ENCODE data around the gene HABP2. TPM values are rescaled to one million over a fixed set of nuclear protein-coding genes. Genes with fewer than 3 reads are reported as not detected.

HABP2 gene
- polyA plus RNA-seq, 1 donor from 2014 or later = not detected

DNA sequence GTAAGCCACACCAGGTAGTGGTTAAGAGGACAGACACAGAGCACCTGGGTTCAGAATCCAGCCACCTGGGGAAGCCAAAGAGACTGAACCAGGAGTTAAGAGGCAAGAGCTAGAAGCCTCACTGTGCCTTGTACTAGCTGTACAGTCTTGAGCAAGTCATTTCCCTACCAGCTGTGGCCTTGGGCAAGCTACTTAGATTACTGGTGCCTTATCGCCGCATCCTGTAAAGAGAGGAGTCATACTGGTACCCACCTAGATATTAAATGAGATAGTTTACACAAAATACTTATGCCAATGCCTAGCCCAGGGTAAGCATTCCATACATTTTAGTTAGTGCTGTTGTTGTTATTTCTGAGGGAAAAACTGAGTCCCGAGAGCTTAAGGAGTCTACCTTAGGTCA, 47.7 kb downstream of the HABP2 start:
- no peaks in the 10 kb centered on the region for H3K79me2 ChIP-seq (replicated peaks; ENCODE audit: insufficient read depth, low read length)

DNA sequence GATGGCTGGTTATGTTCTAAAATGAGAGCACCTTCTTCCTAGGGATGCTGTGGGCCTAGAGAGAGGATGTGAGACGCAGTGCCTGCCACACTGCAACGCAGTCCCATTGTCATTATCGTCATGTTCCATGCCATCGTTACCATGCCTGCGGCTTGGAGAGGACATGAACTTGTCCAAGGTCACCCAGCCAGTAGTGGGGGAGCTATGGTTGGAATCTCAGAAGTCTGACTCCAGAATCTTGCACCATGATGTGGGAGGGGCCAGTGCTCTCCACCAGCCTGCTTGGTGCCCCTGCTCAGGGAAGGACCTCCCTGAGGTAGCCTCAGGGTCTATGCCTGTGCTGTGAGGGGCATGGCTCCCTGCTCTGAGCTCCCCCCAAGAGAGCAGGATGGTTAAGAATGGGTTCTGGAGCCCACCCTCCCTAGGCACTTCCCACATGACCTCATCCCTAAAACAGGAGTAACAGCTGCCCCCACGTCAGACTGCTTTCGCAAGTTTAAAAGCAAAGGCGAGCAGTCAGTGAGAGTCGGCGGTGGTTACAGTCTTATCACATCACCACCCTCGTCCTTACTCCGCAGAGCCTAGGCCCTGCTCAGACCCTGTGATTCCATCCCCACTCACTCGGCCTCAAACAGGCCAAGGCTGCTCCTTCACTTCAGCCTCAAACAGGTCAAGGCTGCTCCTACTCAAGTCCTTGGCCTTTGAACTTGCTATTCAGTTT, 50.4 kb downstream of the HABP2 start:
- Histone ChIP-seq H3K36me3 (ENCODE audit: insufficient read depth, low read length) (no peaks in the 10 kb centered on the region), H3K9me2 (ENCODE audit: insufficient read depth, low read length) (no peaks in the 10 kb centered on the region), H2AFZ (ENCODE audit: low read depth, low read length) (no peak overlapping the region), H3F3A (ENCODE audit: insufficient read depth, low read length, poor library complexity, severe bottlenecking) (no peaks in the 10 kb centered on the region), H4K20me1 (ENCODE audit: insufficient read depth) (no peaks in the 10 kb centered on the region), H3K79me2 (replicated peaks; ENCODE audit: insufficient read depth, low read length) (no peaks in the 10 kb centered on the region), H3K9ac (ENCODE audit: low read length) (no peak overlapping the region), H3K27me3 (ENCODE audit: insufficient read depth, low read depth, low read length) (no peaks in the 10 kb centered on the region), H3K9me3 (ENCODE audit: low read length) (no peaks in the 10 kb centered on the region), H3K4me2 (ENCODE audit: low read length) (no peak overlapping the region), H3K4me3 (ENCODE audit: low read length) (no peak overlapping the region), H3K27ac (ENCODE audit: low read length) (no peak overlapping the region)
- TF ChIP-seq POLR2AphosphoS5 (IDR thresholded peaks at IDR 0.05) = no peak
- TF ChIP-seq, protein P1, sequence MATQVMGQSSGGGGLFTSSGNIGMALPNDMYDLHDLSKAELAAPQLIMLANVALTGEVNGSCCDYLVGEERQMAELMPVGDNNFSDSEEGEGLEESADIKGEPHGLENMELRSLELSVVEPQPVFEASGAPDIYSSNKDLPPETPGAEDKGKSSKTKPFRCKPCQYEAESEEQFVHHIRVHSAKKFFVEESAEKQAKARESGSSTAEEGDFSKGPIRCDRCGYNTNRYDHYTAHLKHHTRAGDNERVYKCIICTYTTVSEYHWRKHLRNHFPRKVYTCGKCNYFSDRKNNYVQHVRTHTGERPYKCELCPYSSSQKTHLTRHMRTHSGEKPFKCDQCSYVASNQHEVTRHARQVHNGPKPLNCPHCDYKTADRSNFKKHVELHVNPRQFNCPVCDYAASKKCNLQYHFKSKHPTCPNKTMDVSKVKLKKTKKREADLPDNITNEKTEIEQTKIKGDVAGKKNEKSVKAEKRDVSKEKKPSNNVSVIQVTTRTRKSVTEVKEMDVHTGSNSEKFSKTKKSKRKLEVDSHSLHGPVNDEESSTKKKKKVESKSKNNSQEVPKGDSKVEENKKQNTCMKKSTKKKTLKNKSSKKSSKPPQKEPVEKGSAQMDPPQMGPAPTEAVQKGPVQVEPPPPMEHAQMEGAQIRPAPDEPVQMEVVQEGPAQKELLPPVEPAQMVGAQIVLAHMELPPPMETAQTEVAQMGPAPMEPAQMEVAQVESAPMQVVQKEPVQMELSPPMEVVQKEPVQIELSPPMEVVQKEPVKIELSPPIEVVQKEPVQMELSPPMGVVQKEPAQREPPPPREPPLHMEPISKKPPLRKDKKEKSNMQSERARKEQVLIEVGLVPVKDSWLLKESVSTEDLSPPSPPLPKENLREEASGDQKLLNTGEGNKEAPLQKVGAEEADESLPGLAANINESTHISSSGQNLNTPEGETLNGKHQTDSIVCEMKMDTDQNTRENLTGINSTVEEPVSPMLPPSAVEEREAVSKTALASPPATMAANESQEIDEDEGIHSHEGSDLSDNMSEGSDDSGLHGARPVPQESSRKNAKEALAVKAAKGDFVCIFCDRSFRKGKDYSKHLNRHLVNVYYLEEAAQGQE (IDR thresholded peaks at IDR 0.05; ENCODE audit: borderline replicate concordance) = no peak
- no peak for TF ChIP-seq RAD21 (conservative IDR thresholded peaks at IDR 0.05)
- TF ChIP-seq TAF1 (IDR thresholded peaks at IDR 0.05; ENCODE audit: low read depth) = no peak
- TF ChIP-seq EZH2 (IDR thresholded peaks at IDR 0.05; ENCODE audit: borderline replicate concordance, insufficient read depth, low read length, poor library complexity, severe bottlenecking) = no peak
- TF ChIP-seq, protein P2, sequence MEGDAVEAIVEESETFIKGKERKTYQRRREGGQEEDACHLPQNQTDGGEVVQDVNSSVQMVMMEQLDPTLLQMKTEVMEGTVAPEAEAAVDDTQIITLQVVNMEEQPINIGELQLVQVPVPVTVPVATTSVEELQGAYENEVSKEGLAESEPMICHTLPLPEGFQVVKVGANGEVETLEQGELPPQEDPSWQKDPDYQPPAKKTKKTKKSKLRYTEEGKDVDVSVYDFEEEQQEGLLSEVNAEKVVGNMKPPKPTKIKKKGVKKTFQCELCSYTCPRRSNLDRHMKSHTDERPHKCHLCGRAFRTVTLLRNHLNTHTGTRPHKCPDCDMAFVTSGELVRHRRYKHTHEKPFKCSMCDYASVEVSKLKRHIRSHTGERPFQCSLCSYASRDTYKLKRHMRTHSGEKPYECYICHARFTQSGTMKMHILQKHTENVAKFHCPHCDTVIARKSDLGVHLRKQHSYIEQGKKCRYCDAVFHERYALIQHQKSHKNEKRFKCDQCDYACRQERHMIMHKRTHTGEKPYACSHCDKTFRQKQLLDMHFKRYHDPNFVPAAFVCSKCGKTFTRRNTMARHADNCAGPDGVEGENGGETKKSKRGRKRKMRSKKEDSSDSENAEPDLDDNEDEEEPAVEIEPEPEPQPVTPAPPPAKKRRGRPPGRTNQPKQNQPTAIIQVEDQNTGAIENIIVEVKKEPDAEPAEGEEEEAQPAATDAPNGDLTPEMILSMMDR (IDR thresholded peaks at IDR 0.05; ENCODE audit: poor library complexity, severe bottlenecking) = no peak
- no peak for TF ChIP-seq MXI1 (conservative IDR thresholded peaks at IDR 0.05; ENCODE audit: poor library complexity, severe bottlenecking)
- TF ChIP-seq SMC3 (conservative IDR thresholded peaks at IDR 0.05; ENCODE audit: poor library complexity) = no peak
- no peak for TF ChIP-seq EP300 (conservative IDR thresholded peaks at IDR 0.05; ENCODE audit: poor library complexity, severe bottlenecking)

More for the DNA sequence above, 47.7 kb downstream of the HABP2 start:
- Histone ChIP-seq H3K9me3 (ENCODE audit: low read length) (no peaks in the 10 kb centered on the region), H3K4me2 (ENCODE audit: low read length) (no peak overlapping the region), H3K9ac (ENCODE audit: low read length) (no peak overlapping the region), H3K36me3 (ENCODE audit: insufficient read depth, low read length) (no peaks in the 10 kb centered on the region), H4K20me1 (ENCODE audit: insufficient read depth) (no peaks in the 10 kb centered on the region), H2AFZ (ENCODE audit: low read depth, low read length) (no peak overlapping the region), H3K4me3 (ENCODE audit: low read length) (no peak overlapping the region), H3F3A (ENCODE audit: insufficient read depth, low read length, poor library complexity, severe bottlenecking) (no peaks in the 10 kb centered on the region), H3K27ac (ENCODE audit: low read length) (no peak overlapping the region), H3K27me3 (ENCODE audit: insufficient read depth, low read depth, low read length) (no peaks in the 10 kb centered on the region), H3K9me2 (ENCODE audit: insufficient read depth, low read length) (no peaks in the 10 kb centered on the region)
- TF ChIP-seq MXI1 (conservative IDR thresholded peaks at IDR 0.05; ENCODE audit: poor library complexity, severe bottlenecking) (no peak), RAD21 (conservative IDR thresholded peaks at IDR 0.05) (no peak), SMC3 (conservative IDR thresholded peaks at IDR 0.05; ENCODE audit: poor library complexity) (no peak), POLR2AphosphoS5 (IDR thresholded peaks at IDR 0.05) (no peak)
